Measurements from ENCODE around the gene DAG1. TPM values are rescaled to one million over a fixed set of nuclear protein-coding genes. Genes with fewer than 3 reads are reported as not detected.

DAG1 gene
- polyA plus RNA-seq, 1 of the 3 experiments (the other 2 are of a cell fraction), result 54.4 TPM

DNA sequence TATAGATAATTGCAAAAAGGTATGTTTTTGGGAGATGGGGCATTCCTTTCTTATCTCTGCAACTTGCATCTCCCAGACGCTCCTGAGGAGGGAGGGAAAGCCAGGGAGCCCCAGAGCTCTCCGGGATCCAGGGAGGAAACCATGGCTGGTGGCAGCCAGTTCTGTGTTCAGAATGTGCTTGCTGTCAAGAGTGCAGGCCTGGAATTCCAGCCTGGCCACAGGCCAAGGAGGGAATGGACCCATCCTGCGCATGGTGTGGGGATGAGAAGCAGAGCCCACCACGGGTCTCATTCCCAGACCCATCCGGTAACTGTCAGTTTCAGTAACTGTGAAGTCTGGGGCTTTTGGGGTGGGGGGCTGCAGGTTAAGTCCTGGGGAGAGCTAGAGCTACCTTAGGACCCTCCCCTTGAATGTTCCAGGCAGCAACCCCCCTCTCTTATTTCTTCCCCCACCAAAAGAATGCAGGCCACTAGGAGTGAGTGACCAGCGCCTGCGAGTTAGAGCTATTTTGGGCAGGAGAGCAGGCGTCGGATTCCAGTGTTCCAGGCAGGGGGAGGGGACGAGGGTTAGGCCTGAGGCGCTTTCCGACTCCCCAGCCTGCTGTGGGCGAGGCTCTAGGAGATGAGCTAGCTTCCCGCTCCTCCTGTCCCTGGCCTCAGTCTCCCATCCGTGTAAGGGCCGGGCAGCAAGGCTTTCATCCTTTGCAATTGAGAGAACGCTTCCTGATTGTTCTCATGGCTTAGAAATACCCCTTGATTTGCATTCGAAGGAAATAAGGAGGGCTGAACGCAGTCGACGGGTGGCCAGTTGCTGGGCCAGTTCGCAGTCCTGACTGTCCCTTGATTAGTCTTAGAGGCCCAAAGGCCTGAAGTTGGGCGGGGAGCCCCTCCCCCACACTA is 781 bp upstream of the DAG1 start (continued):
- TF ChIP-seq RAD21 (IDR thresholded peaks at IDR 0.05; ENCODE audit: low read length) (no peak), SIN3A (IDR thresholded peaks at IDR 0.05; ENCODE audit: borderline replicate concordance, low read depth, low read length) (no peak), FOSL2 (IDR thresholded peaks at IDR 0.05; ENCODE audit: borderline replicate concordance, low read depth) (no peak), TCF12 (IDR thresholded peaks at IDR 0.05) (0 out of 2 replicates have a peak, but pooled peaks have one; percentile 7), REST (IDR thresholded peaks at IDR 0.05; ENCODE audit: low read depth, low read length) (no peak), GABPA (IDR thresholded peaks at IDR 0.05; ENCODE audit: low read depth) (no peak), YY1 (IDR thresholded peaks at IDR 0.05; ENCODE audit: low read depth) (0 out of 2 replicates have a peak, but pooled peaks have one; percentile 22)
- TF ChIP-seq, protein P1, sequence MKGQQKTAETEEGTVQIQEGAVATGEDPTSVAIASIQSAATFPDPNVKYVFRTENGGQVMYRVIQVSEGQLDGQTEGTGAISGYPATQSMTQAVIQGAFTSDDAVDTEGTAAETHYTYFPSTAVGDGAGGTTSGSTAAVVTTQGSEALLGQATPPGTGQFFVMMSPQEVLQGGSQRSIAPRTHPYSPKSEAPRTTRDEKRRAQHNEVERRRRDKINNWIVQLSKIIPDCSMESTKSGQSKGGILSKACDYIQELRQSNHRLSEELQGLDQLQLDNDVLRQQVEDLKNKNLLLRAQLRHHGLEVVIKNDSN (IDR thresholded peaks at IDR 0.05; ENCODE audit: borderline replicate concordance, low read depth), result no peak

DNA sequence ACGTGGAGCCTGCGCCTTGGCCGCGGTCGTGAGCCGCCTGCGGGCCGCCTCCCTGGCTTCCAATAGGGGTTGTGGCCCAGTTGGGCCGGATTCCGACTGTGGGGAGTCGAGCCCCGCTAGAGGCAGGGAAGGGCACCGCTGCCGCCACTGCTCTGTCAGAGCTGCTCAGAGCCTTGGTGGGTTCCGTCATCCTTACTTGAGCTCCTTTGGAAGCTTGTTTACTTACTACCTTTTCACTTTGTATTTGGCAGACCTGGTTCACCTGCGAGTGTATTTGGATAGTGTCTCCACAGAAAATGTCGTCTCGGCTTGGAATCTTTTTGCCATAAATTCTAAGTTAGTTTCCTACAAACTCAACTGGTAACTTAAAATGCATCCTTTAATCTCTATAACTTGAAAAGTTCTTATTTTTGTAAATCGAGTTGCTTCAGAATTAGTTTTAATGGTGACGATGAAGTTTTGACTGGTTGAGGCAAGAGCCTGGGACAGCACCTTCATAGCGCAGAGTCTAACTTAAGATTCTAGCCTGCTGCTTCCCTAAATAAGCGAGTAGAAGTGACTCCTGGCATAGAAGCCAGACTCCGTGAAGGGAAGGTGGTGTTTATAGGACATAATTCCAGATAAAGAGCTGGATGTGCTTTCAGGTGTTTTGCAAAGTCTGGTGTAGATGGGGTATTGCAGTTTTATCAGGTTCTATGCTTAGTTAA is 800 bp downstream of the DAG1 start:
- peak overlapping the region; percentile 82 for H3K9ac ChIP-seq
- no peak for DNase-seq
- ChIA-PET CTCF (interaction anchor here (0.7 to 3.4 kb wide), 3 partner anchors 10 to 76 kb away, joined by 3 to 16 read pairs (median 4); no protein-coding TSS in a partner anchor), POLR2A (interaction anchor here (1.4 kb wide), 2 partner anchors 59 to 131 kb away, joined by 3 to 4 read pairs; partner anchors contain the start of genes RHOA, TCTA and USP4)
- peaks cover 29% of the 10 kb centered on the region for H3F3A ChIP-seq (replicated peaks; ENCODE audit: insufficient read depth)
- H3K9me2 ChIP-seq, result no peaks in the 10 kb centered on the region
- TF ChIP-seq MXI1 (IDR thresholded peaks at IDR 0.05; ENCODE audit: low read depth, low read length), result peak; percentile 44; the same call in 1 of the 2 replicates
- TF ChIP-seq, protein P2, sequence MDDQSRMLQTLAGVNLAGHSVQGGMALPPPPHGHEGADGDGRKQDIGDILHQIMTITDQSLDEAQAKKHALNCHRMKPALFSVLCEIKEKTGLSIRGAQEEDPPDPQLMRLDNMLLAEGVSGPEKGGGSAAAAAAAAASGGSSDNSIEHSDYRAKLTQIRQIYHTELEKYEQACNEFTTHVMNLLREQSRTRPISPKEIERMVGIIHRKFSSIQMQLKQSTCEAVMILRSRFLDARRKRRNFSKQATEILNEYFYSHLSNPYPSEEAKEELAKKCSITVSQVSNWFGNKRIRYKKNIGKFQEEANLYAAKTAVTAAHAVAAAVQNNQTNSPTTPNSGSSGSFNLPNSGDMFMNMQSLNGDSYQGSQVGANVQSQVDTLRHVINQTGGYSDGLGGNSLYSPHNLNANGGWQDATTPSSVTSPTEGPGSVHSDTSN (IDR thresholded peaks at IDR 0.05), result no peak
- TF ChIP-seq IRF3 (IDR thresholded peaks at IDR 0.05; ENCODE audit: low read depth, low read length), result no peak
- no peaks in the 10 kb centered on the region for H3K9me3 ChIP-seq
- H3K27ac ChIP-seq (ENCODE audit: low read depth in 2 of 2, low read length in 1 of 2), result peak overlapping the region; percentile 84 to 97
- peaks cover 6% of the 10 kb centered on the region; the same call in 1 of the 2 replicates for H4K20me1 ChIP-seq (ENCODE audit: insufficient read depth)
- no peaks in the 10 kb centered on the region for H3K27me3 ChIP-seq (ENCODE audit: insufficient read depth)
- 18% methylated on average over 9 of the region's 23 CpGs for WGBS (ENCODE audit: low lambda C conversion rate)
- H3K79me2 ChIP-seq (ENCODE audit: insufficient read depth), result peaks cover 51% of the 10 kb centered on the region
- H2AFZ ChIP-seq (ENCODE audit: low read depth), result peak overlapping the region; percentile 54
- H3K36me3 ChIP-seq (replicated peaks in 1 of 2; ENCODE audit: control insufficient read depth in 1 of 2, insufficient read depth in 2 of 2, low read length in 1 of 2), result no peaks in the 10 kb centered on the region
- H3K4me2 ChIP-seq, result peak overlapping the region; percentile 87
- peak overlapping the region; percentile 74 to 75 for H3K4me3 ChIP-seq (ENCODE audit: low read depth in 2 of 2, low read length in 1 of 2)
- H3K4me1 ChIP-seq (ENCODE audit: control insufficient read depth in 1 of 2, insufficient read depth in 2 of 2, low read depth in 1 of 2, low read length in 1 of 2), result peaks cover 5 to 16% of the 10 kb centered on the region in 2 experiments; a peak in 2 of 4 replicates

Data from SK-N-SH (cell line).